ENCODE data around the gene MAP3K20. TPM values are rescaled to one million over a fixed set of nuclear protein-coding genes. Genes with fewer than 3 reads are reported as not detected.

The MAP3K20 gene
- total and polyA plus RNA-seq, 2 of the 8 experiments (the other 6 are each of a cell fraction or from before 2014, with no cell fraction given), result 3.1 to 11.1 TPM

- Histone ChIP-seq H2BK15ac (ENCODE audit: low read length) (no peak overlapping the region), H2BK5ac (ENCODE audit: low read depth, low read length) (0 out of 2 replicates have a peak overlapping the region, but pooled peaks have one; percentile 31), H3K4me2 (ENCODE audit: insufficient read depth in 1 of 2, low read depth in 2 of 2, low read length in 2 of 2) (0 out of 4 replicates have a peak overlapping the region, but pooled peaks of 1 of the 2 experiments have one; percentile 0), H3K79me1 (ENCODE audit: low read depth, low read length) (no peaks in the 10 kb centered on the region), H3K9ac (replicated peaks in 1 of 4; ENCODE audit: extremely low read depth in 1 of 4, low read depth in 3 of 4, low read length in 3 of 4) (no peak overlapping the region), H2BK12ac (ENCODE audit: low read depth, low read length) (no peak overlapping the region), H2AK5ac (ENCODE audit: low read depth, low read length) (no peak overlapping the region), H3K4me3 (ENCODE audit: extremely low read depth in 1 of 4, insufficient read depth in 2 of 4, low read depth in 3 of 4, low read length in 4 of 4) (no peak overlapping the region), H3K23me2 (ENCODE audit: low read depth, low read length) (no peaks in the 10 kb centered on the region), H3K27ac (ENCODE audit: low read depth, low read length) (no peak overlapping the region), H4K5ac (ENCODE audit: insufficient read length, low read depth, low read length) (no peak overlapping the region), H4K20me1 (replicated peaks in 1 of 2; ENCODE audit: control insufficient read depth in 1 of 2, insufficient read depth in 2 of 2, low read length in 2 of 2) (no peaks in the 10 kb centered on the region), H3K9me3 (ENCODE audit: insufficient read depth in 2 of 2, low read depth in 1 of 2, low read length in 1 of 2) (no peaks in the 10 kb centered on the region), H3K4me1 (replicated peaks in 1 of 4; ENCODE audit: control insufficient read depth in 3 of 4, insufficient read depth in 4 of 4, low read length in 3 of 4) (peaks cover 7 to 20% (median 14%) of the 10 kb centered on the region in 4 experiments; a peak in 5 of 7 replicates), H4K8ac (ENCODE audit: extremely low read depth, insufficient read depth, low read length) (no peak overlapping the region), H3K56ac (replicated peaks; ENCODE audit: insufficient read length, low read depth, low read length) (no peak overlapping the region), H3K4ac (replicated peaks; ENCODE audit: insufficient read length, low read depth, low read length) (no peak overlapping the region), H2AFZ (ENCODE audit: low read length) (no peak overlapping the region), H3K23ac (ENCODE audit: insufficient read length) (no peak overlapping the region), H2BK120ac (replicated peaks; ENCODE audit: low read depth, low read length) (no peak overlapping the region), H3K36me3 (ENCODE audit: control insufficient read depth in 2 of 4, insufficient read depth in 4 of 4, low read length in 3 of 4) (no peaks in the 10 kb centered on the region), H3K18ac (ENCODE audit: extremely low read depth, low read length) (no peak overlapping the region), H2BK20ac (ENCODE audit: low read length) (no peak overlapping the region), H4K91ac (replicated peaks; ENCODE audit: insufficient read length, low read length) (no peak overlapping the region), H3K14ac (ENCODE audit: insufficient read length) (no peak overlapping the region), H3K27me3 (replicated peaks in 1 of 4; ENCODE audit: control insufficient read depth in 3 of 4, extremely low read depth in 1 of 4, insufficient read depth in 3 of 4, low read length in 3 of 4) (no peaks in the 10 kb centered on the region), H3K79me2 (ENCODE audit: control insufficient read depth in 1 of 2, insufficient read depth in 2 of 2, low read length in 2 of 2) (no peaks in the 10 kb centered on the region)
- POLR2A ChIA-PET (ENCODE audit: partially characterized antibody), result no interaction called here
- TF ChIP-seq EGR1 (IDR thresholded peaks at IDR 0.05; ENCODE audit: borderline replicate concordance, low read depth, low read length) (peak; percentile 60; the same call in 1 of the 2 replicates), EZH2 (IDR thresholded peaks at IDR 0.05; ENCODE audit: low read depth, low read length, severe bottlenecking) (no peak)
- FAIRE-seq (peak; percentile 73), DNase-seq (ENCODE audit: low read depth in 1 of 2, low spot score in 2 of 2) (no peak)
- CTCF ChIA-PET (ENCODE audit: partially characterized antibody), result interaction anchor here (1.4 kb wide), 1 partner anchor 19 kb away, joined by 6 read pairs; no protein-coding TSS in a partner anchor
- 43% methylated on average over 3 of the region's 3 CpGs; no CpG with 5 or more reads in 1 of the 2 experiments for WGBS, 2 experiments (ENCODE audit: extremely low coverage in 1 of 2, insufficient coverage in 1 of 2, insufficient read length in 1 of 2, insufficient replicate concordance in 2 of 2, low coverage in 1 of 2, low lambda C conversion rate in 2 of 2, missing lambda C conversion rate in 1 of 2)
These were observed 116.0 kb downstream of the MAP3K20 start for GRCh38 chr2:173191601-173192000.

Data from H1 (cell line).